Measurements from ENCODE around the gene DGKB. TPM values are rescaled to one million over a fixed set of nuclear protein-coding genes. Genes with fewer than 3 reads are reported as not detected.

The DGKB gene
- total and polyA plus RNA-seq, 2 of the 8 experiments (the other 6 are each of a cell fraction or from before 2014, with no cell fraction given) = 1.9 to 2.6 TPM

GRCh38 chr7:14900051-14900450, 2.5 kb downstream of the DGKB start:
- Histone ChIP-seq H3K79me1 (ENCODE audit: low read depth, low read length) (no peaks in the 10 kb centered on the region), H2BK5ac (ENCODE audit: low read depth, low read length) (no peak overlapping the region), H3K9me3 (ENCODE audit: insufficient read depth in 2 of 2, low read depth in 1 of 2, low read length in 1 of 2) (no peaks in the 10 kb centered on the region), H3K4me1 (replicated peaks in 1 of 4; ENCODE audit: control insufficient read depth in 3 of 4, insufficient read depth in 4 of 4, low read length in 3 of 4) (peaks cover 5 to 8% (median 6%) of the 10 kb centered on the region in 4 experiments; a peak in 6 of 7 replicates), H3K56ac (replicated peaks; ENCODE audit: insufficient read length, low read depth, low read length) (no peak overlapping the region), H3K4me3 (ENCODE audit: extremely low read depth in 1 of 4, insufficient read depth in 2 of 4, low read depth in 3 of 4, low read length in 4 of 4) (no peak overlapping the region), H2AFZ (ENCODE audit: low read length) (no peak overlapping the region), H3K27ac (ENCODE audit: low read depth, low read length) (no peak overlapping the region), H3K23me2 (ENCODE audit: low read depth, low read length) (peaks cover 11% of the 10 kb centered on the region), H3K4ac (replicated peaks; ENCODE audit: insufficient read length, low read depth, low read length) (no peak overlapping the region), H4K5ac (ENCODE audit: insufficient read length, low read depth, low read length) (no peak overlapping the region), H3K18ac (ENCODE audit: extremely low read depth, low read length) (no peak overlapping the region), H3K14ac (ENCODE audit: insufficient read length) (no peak overlapping the region), H3K36me3 (ENCODE audit: control insufficient read depth in 2 of 4, insufficient read depth in 4 of 4, low read length in 3 of 4) (no peaks in the 10 kb centered on the region), H4K91ac (replicated peaks; ENCODE audit: insufficient read length, low read length) (no peak overlapping the region), H3K9ac (replicated peaks in 1 of 4; ENCODE audit: extremely low read depth in 1 of 4, low read depth in 3 of 4, low read length in 3 of 4) (no peak overlapping the region), H4K20me1 (replicated peaks in 1 of 2; ENCODE audit: control insufficient read depth in 1 of 2, insufficient read depth in 2 of 2, low read length in 2 of 2) (no peaks in the 10 kb centered on the region), H3K79me2 (ENCODE audit: control insufficient read depth in 1 of 2, insufficient read depth in 2 of 2, low read length in 2 of 2) (no peaks in the 10 kb centered on the region), H3K4me2 (ENCODE audit: insufficient read depth in 1 of 2, low read depth in 2 of 2, low read length in 2 of 2) (0 out of 4 replicates have a peak overlapping the region, but pooled peaks of 1 of the 2 experiments have one; percentile 31), H2AK5ac (ENCODE audit: low read depth, low read length) (no peak overlapping the region), H4K8ac (ENCODE audit: extremely low read depth, insufficient read depth, low read length) (no peak overlapping the region), H2BK15ac (ENCODE audit: low read length) (no peak overlapping the region), H2BK120ac (replicated peaks; ENCODE audit: low read depth, low read length) (no peak overlapping the region), H2BK12ac (ENCODE audit: low read depth, low read length) (no peak overlapping the region), H3K27me3 (replicated peaks in 1 of 4; ENCODE audit: control insufficient read depth in 3 of 4, extremely low read depth in 1 of 4, insufficient read depth in 3 of 4, low read length in 3 of 4) (no peaks in the 10 kb centered on the region), H2BK20ac (ENCODE audit: low read length) (no peak overlapping the region), H3K23ac (ENCODE audit: insufficient read length) (no peak overlapping the region)
- DNase-seq (ENCODE audit: low read depth in 1 of 2, low spot score in 2 of 2) = no peak
- ChIA-PET POLR2A (ENCODE audit: partially characterized antibody) (no interaction called here), CTCF (ENCODE audit: partially characterized antibody) (interaction anchor here (0.6 to 1.4 kb wide), 2 partner anchors 165 to 1960 kb away, joined by 4 to 8 read pairs; no protein-coding TSS in a partner anchor)
- 80% methylated on average over 4 of the region's 4 CpGs; no CpG with 5 or more reads in 1 of the 2 experiments for WGBS, 2 experiments (ENCODE audit: extremely low coverage in 1 of 2, insufficient coverage in 1 of 2, insufficient read length in 1 of 2, insufficient replicate concordance in 2 of 2, low coverage in 1 of 2, low lambda C conversion rate in 2 of 2, missing lambda C conversion rate in 1 of 2)
- no peak for FAIRE-seq
- TF ChIP-seq CHD2 (IDR thresholded peaks at IDR 0.05; ENCODE audit: low read length) (no peak), SIRT6 (IDR thresholded peaks at IDR 0.05; ENCODE audit: low read length) (no peak), HDAC2 (IDR thresholded peaks at IDR 0.05; ENCODE audit: borderline replicate concordance in 1 of 2, low read depth in 2 of 2, low read length in 2 of 2) (no peak), SP2 (IDR thresholded peaks at IDR 0.05; ENCODE audit: low read length) (no peak), TBP (IDR thresholded peaks at IDR 0.05; ENCODE audit: low read depth, low read length) (no peak), PHF8 (conservative IDR thresholded peaks at IDR 0.05; ENCODE audit: low read depth, low read length) (no peak), RXRA (IDR thresholded peaks at IDR 0.05; ENCODE audit: insufficient read depth, low read depth, low read length) (no peak), EGR1 (IDR thresholded peaks at IDR 0.05; ENCODE audit: borderline replicate concordance, low read depth, low read length) (no peak), RFX5 (IDR thresholded peaks at IDR 0.05; ENCODE audit: borderline replicate concordance, low read depth, low read length) (no peak), CHD1 (IDR thresholded peaks at IDR 0.05; ENCODE audit: low read depth, low read length) (no peak), CBX8 (IDR thresholded peaks at IDR 0.05; ENCODE audit: borderline replicate concordance, low read depth, low read length) (no peak), TAF7 (optimal IDR thresholded peaks at IDR 0.05; ENCODE audit: borderline replicate concordance, low read depth, low read length) (no peak), BCL11A (IDR thresholded peaks at IDR 0.05; ENCODE audit: low read depth in 2 of 2, low read length in 2 of 2) (no peak), HDAC6 (IDR thresholded peaks at IDR 0.05; ENCODE audit: low read depth, low read length) (no peak), BACH1 (IDR thresholded peaks at IDR 0.05; ENCODE audit: low read length) (no peak), SP1 (IDR thresholded peaks at IDR 0.05; ENCODE audit: low read depth, low read length) (no peak)

Measured in H1 (cell line).